IPS DF 6.9 (cell line): ENCODE measurements around the gene HOXA13.

ENCODE experiments used
- DNase-seq: peaks from one replicate; pipeline ENCODE4 v3.0.0-alpha.2; 2013; ENCODE audit warnings: low read depth, low spot score
- H3K27ac ChIP-seq: one replicate; pipeline ENCODE4 v1.5.1; 2013; ENCODE audit warnings: low read length, control low read depth
- H3K27me3 ChIP-seq: 2 replicates; pipeline ENCODE4 v1.6.1; 2013; ENCODE audit warnings: mild to moderate bottlenecking, low read length; ENCODE audit not compliant: control insufficient read depth, insufficient read depth
- H3K36me3 ChIP-seq: 2 replicates; pipeline ENCODE4 v1.6.1; 2013; ENCODE audit warnings: low read length; ENCODE audit not compliant: control insufficient read depth, insufficient read depth
- H3K4me1 ChIP-seq: 2 replicates; pipeline ENCODE4 v1.6.1; 2013; ENCODE audit warnings: low read length; ENCODE audit not compliant: control insufficient read depth, insufficient read depth
- H3K4me3 ChIP-seq: 2 replicates; pipeline ENCODE4 v1.5.1; 2013; ENCODE audit warnings: mild to moderate bottlenecking, low read length
- H3K9me3 ChIP-seq: 2 replicates; pipeline ENCODE4 v1.6.1; 2013; ENCODE audit warnings: low read length, inconsistent platforms; ENCODE audit not compliant: control insufficient read depth, insufficient read depth
- WGBS: extraction: QIAGEN DNeasy Blood & Tissue Kit; methylation state at CpG from one replicate; pipeline ENCODE4 v1.1.7; 2013; ENCODE audit warnings: mixed read lengths, missing lambda C conversion rate; ENCODE audit not compliant: insufficient read length, insufficient coverage; 5-methylcytosine and 5-hydroxymethylcytosine counted together

The HOXA13 gene

DNA sequence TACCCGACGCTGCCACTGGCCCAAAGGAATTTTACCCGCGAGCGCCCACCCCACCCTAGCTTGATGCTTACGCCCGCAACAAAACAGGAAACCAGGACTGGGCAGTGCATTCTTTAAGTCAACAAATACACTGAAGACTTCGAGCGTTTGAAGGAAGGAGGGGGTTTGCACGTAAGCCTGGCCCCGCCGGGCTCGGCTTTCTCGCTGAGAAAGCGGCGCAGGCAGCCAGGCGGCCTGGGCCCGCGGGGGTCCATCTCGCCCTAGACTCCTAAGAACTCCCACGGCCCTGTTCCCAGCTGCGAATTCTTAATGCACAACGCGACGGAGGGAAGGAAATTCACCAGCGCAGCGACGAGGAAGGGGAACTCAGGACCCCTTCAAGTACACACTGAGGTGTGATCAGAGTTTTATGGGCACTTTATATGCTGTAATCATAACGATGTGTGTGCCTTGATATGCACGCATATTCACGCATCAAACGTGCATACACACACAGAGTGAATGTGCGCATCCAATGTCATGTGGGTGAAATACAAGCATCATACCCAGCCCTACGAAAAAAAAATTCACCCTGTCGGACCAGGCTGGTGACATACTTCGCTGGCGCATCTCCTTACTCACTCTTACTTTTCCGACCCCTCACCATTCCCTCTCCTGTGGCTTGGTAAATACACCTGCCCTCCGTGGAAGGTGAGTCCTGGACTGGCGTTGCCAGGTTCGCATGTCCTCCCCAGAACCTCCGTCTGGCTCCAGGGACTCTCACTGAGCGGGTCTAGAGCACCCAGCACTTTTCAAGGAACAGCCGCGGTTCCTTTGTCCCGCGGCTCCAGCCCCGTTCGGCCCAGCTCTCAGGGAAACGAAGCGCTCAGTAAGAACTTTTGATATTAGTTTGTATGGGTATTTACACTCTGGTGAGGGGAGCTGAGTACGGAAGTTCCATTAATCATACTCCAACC is 5.7 kb upstream of the HOXA13 start:
- no peaks in the 10 kb centered on the region for H3K9me3 ChIP-seq
- peaks cover 97% of the 10 kb centered on the region for H3K27me3 ChIP-seq
- H3K36me3 ChIP-seq = no peaks in the 10 kb centered on the region
- H3K27ac ChIP-seq = no peak overlapping the region
- no peaks in the 10 kb centered on the region for H3K4me1 ChIP-seq
- no CpG with 5 or more reads among the region's 52 CpGs for WGBS
- no peak overlapping the region for H3K4me3 ChIP-seq
- no peak for DNase-seq

- no peak overlapping the region for H3K27ac ChIP-seq
- no peaks in the 10 kb centered on the region for H3K36me3 ChIP-seq
- DNase-seq = no peak
- no CpG with 5 or more reads among the region's 41 CpGs for WGBS
- H3K4me1 ChIP-seq = no peaks in the 10 kb centered on the region
- no peak overlapping the region for H3K4me3 ChIP-seq
- H3K9me3 ChIP-seq = no peaks in the 10 kb centered on the region
- peaks cover 96% of the 10 kb centered on the region for H3K27me3 ChIP-seq
These were observed 5.0 kb upstream of the HOXA13 start for GRCh38 chr7:27204851-27205322.

DNA sequence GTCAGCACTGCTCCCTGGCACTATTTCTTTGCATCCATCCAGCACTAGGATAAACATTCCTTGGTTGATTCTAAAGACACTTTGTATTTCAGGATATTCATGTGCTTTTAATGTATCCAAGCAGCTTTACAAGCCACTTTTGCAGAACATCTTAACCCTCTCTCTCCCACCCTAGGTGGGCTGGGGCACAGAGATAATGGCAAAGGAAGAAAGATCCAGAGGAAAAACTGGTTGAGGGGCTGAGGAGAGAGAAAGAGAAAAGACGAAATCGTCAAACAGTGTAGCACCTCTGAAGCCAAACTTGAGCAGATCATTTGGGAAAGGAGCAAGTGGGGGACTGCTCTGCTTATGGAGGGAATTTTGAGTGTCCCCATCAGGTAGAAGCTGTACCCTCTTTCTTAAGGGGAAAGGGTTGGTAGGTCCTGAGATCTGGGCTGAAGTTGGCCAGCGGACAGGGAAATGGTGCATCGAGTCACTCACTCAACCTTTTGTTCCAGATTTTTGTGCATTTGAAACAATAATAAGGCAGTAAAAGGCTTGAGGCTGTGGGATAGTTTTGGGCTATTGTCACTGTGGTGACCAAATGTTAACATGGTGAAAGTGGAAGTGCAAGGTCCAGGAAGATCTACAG is 4.2 kb upstream of the HOXA13 start:
- H3K4me3 ChIP-seq = no peak overlapping the region
- WGBS = no CpG with 5 or more reads among the region's 4 CpGs
- no peaks in the 10 kb centered on the region for H3K36me3 ChIP-seq
- H3K27me3 ChIP-seq = peaks cover 93% of the 10 kb centered on the region
- DNase-seq = no peak
- H3K27ac ChIP-seq = no peak overlapping the region
- H3K9me3 ChIP-seq = no peaks in the 10 kb centered on the region
- H3K4me1 ChIP-seq = no peaks in the 10 kb centered on the region

GRCh38 chr7:27203365-27203953 is 3.6 kb upstream of the HOXA13 start:
- Histone ChIP-seq H3K27me3 (peaks cover 93% of the 10 kb centered on the region), H3K27ac (no peak overlapping the region), H3K36me3 (no peaks in the 10 kb centered on the region), H3K9me3 (no peaks in the 10 kb centered on the region), H3K4me3 (no peak overlapping the region), H3K4me1 (no peaks in the 10 kb centered on the region)
- WGBS = no CpG with 5 or more reads among the region's 10 CpGs
- no peak for DNase-seq

GRCh38 chr7:27202862-27203134 is 2.9 kb upstream of the HOXA13 start:
- no peaks in the 10 kb centered on the region for H3K36me3 ChIP-seq
- H3K27me3 ChIP-seq = peaks cover 93% of the 10 kb centered on the region
- no CpG with 5 or more reads among the region's 3 CpGs for whole genome bisulfite sequencing
- no peaks in the 10 kb centered on the region for H3K4me1 ChIP-seq
- no peak overlapping the region for H3K27ac ChIP-seq
- H3K9me3 ChIP-seq = no peaks in the 10 kb centered on the region
- H3K4me3 ChIP-seq = no peak overlapping the region
- no peak for DNase-seq

GRCh38 chr7:27202018-27202861 is 2.3 kb upstream of the HOXA13 start:
- no peak for DNase-seq
- H3K27ac ChIP-seq = no peak overlapping the region
- no peaks in the 10 kb centered on the region for H3K36me3 ChIP-seq
- no peak overlapping the region for H3K4me3 ChIP-seq
- H3K4me1 ChIP-seq = no peaks in the 10 kb centered on the region
- no CpG with 5 or more reads among the region's 30 CpGs for WGBS
- peaks cover 94% of the 10 kb centered on the region for H3K27me3 ChIP-seq
- H3K9me3 ChIP-seq = no peaks in the 10 kb centered on the region

DNA sequence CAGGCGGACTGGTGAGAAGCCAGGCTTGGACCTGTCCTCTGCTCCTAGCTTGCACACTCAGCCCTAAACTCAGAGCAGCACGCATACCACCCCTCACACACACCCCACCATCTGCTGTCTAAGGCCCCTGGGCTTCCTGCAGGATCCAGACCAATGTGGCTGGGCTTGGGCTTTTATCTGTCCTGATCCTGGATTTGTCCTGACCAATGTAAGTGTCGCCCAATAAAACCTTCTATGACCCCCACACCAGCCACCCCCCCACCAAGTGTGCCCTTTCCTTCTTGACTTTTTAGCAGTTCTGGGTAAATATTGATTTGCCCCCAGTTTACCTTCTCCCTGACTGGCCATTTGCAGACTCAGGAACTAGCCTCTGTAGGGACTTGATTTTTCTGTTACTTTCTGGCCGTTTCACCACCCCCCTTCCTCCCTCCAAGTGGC is 1.7 kb upstream of the HOXA13 start:
- H3K27me3 ChIP-seq = peaks cover 89% of the 10 kb centered on the region
- DNase-seq = no peak
- no peaks in the 10 kb centered on the region for H3K9me3 ChIP-seq
- H3K4me1 ChIP-seq = no peaks in the 10 kb centered on the region
- no CpG with 5 or more reads among the region's 4 CpGs for WGBS
- no peaks in the 10 kb centered on the region for H3K36me3 ChIP-seq
- no peak overlapping the region for H3K4me3 ChIP-seq
- no peak overlapping the region for H3K27ac ChIP-seq

- WGBS = no CpG with 5 or more reads among the region's 14 CpGs
- Histone ChIP-seq H3K27me3 (peaks cover 85% of the 10 kb centered on the region), H3K9me3 (no peaks in the 10 kb centered on the region), H3K36me3 (no peaks in the 10 kb centered on the region), H3K27ac (no peak overlapping the region), H3K4me3 (no peak overlapping the region), H3K4me1 (no peaks in the 10 kb centered on the region)
- DNase-seq = no peak
These were observed 1.1 kb upstream of the HOXA13 start for GRCh38 chr7:27200761-27201579.

DNA sequence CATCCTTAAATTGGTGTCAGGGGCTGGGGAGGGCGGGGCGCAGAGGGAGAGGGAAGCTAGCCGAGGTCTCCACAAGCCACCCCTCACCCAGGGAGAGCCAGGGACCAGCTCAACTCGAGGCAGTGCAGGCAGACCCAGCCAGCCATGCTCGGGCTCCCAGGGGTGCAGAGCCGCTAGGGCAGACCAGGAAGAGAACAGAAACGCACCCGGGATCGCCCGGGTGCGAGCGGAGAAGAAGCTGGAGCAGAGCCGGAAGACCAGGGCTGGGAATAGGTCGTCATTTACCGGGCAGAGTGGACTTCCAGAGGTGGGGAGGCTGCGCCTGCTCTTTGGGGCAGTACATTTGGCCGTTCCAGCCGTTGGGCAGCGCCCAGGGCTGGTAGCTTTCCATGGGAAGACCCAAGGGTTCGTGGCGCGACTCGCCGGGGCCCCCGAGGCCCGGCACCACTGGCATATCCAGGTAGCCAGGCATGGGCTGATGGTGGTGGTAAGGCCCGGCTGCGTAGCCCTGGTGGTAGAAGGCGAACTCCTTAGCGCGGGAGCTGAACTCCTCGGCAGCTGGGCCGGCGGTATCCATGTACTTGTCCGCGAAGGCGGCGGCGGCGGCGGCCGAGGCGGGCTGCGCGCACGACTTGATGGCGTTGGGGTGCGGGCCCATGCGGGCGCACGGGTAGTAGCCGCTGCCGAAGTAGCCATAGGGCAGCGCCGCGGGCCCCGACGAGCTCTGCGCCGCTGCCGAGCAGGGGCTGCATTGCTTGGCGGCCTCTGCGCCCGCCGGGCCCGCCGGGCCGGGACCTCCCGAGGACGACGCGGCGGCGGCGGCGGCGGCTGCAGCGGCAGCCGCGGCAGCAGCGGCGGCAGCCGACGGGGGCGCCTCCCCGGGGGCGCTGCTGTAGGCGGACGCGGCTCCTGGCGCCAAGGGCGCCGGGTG is 755 bp downstream of the HOXA13 start:
- H3K9me3 ChIP-seq = no peaks in the 10 kb centered on the region
- peak overlapping the region; percentile 5; the same call in 1 of the 2 replicates for H3K4me3 ChIP-seq
- peaks cover 80% of the 10 kb centered on the region for H3K27me3 ChIP-seq
- DNase-seq = no peak
- no peaks in the 10 kb centered on the region for H3K36me3 ChIP-seq
- WGBS = no CpG with 5 or more reads among the region's 93 CpGs
- no peaks in the 10 kb centered on the region for H3K4me1 ChIP-seq
- no peak overlapping the region for H3K27ac ChIP-seq
